ENCODE data around the gene ATXN7L2.
A peak's percentile ranks its signal among the peaks of the same experiment; 100 is the strongest.
"Not testable (repeated sequence)": the region's sequence is repeated elsewhere in the genome, so short reads cannot be mapped to it uniquely, and the experiment has no call there.

ATXN7L2 gene

DNA sequence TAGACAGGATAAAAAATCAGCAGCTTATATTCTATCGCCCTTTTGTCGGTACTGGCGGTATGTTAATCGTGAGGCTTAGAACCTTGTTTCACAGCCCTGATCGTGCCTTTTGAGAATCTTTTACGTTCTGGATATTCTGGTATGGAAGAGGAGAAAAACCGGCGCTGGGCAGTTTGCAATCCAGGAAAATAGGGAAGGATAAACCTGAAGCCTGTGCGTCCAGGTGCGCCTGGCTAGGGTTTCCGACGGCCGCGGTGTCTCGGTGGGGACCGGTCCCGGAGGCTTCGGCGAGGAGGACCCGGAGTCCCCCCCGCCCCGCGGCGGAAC lies 17.6 kb upstream of the ATXN7L2 start:
- peaks cover 76% of the 10 kb centered on the region for H3K27me3 ChIP-seq (ENCODE audit: insufficient read depth, low read length)
- H3K27ac ChIP-seq (ENCODE audit: low read depth, low read length) = no peak overlapping the region
- peak overlapping the region; percentile 57 for H3K4me3 ChIP-seq (ENCODE audit: low read length)
- H3K9ac ChIP-seq (ENCODE audit: low read depth, low read length) = peak overlapping the region; percentile 9; the same call in 1 of the 2 replicates
- H3K36me3 ChIP-seq (ENCODE audit: insufficient read depth, low read length) = no peaks in the 10 kb centered on the region
- H3K4me1 ChIP-seq (ENCODE audit: insufficient read depth, low read length) = peaks cover 15% of the 10 kb centered on the region; the same call in 1 of the 2 replicates
- WGBS = 4% methylated on average over 24 of the region's 24 CpGs
- no peaks in the 10 kb centered on the region for H3K9me3 ChIP-seq (ENCODE audit: insufficient read depth, low read depth, low read length)

DNA sequence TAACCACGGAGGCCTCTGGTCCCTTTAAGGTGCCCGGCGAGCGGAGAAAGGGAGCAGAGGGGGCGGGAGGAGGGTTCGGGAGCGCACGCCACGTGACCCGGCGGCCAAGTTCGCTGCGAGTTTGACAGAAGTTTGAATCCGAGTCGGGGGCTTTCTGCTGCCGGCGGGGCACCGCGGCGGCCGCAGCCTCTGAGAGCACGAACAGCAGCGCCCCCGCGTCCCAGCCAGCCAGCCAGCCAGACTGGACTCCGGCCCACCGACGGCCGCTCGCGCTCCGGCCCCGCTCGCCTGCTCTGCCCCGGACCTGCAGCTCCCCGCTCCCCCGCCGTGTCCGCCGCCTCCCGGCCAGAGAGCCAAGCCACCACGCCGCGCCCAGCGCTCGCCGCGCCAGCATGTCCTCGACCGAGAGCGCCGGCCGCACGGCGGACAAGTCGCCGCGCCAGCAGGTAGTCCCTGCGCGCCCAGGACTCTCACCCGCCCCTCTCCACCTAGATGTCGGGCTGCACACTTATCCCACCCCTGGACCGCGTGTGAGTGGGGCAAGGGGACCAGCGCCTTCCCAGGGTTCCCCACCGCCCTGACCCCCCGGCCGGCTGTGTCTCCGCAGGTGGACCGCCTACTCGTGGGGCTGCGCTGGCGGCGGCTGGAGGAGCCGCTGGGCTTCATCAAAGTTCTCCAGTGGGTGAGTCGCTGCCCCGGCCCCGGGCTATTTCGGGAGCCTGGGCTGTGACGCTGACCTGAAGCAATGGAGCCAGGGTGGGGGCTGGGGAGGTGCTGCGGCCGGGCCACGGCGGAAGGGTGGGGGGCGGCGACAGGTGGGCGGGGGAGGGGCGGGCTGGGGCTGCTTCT lies 17.0 kb upstream of the ATXN7L2 start, which contains the start of gene SYPL2:
SYPL2 (plus strand) TSS at position 95 of the 849 bp plus-strand sequence; CDS start at position 393, 298 bp downstream.
- H3K4me3 ChIP-seq (ENCODE audit: low read length) = peak within 1 kb of the TSS; percentile 57

DNA sequence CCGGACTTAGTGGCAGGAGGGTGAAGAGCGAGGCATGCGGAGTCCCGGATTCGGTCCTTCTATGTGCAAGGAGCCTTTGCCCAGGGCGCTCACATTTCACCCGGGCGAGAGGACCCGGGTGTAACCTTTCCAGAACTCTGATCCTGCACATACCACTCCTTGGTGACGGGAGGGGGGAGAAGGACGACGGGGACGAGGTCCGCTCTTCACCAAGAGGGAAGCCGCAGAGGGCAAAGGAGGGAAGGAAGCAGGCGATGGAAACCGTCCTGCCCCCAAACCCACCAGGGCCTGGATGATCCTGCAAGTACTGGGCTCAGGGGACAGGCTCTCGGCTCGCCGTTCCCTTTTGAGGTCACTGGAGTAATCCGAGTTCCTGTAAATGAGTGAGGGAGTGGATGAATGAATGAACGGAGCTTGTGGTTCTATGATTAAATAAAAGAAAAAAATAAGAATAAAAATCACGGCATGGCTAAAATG lies 16.4 kb upstream of the ATXN7L2 start:
- H3K4me3 ChIP-seq (ENCODE audit: low read length) = peak overlapping the region; percentile 57
- peaks cover 76% of the 10 kb centered on the region for H3K27me3 ChIP-seq (ENCODE audit: insufficient read depth, low read length)
- H3K9ac ChIP-seq (ENCODE audit: low read depth, low read length) = no peak overlapping the region
- no peak overlapping the region for H3K27ac ChIP-seq (ENCODE audit: low read depth, low read length)
- H3K4me1 ChIP-seq (ENCODE audit: insufficient read depth, low read length) = peaks cover 15% of the 10 kb centered on the region; the same call in 1 of the 2 replicates
- no peaks in the 10 kb centered on the region for H3K36me3 ChIP-seq (ENCODE audit: insufficient read depth, low read length)
- WGBS = 12% methylated on average over 22 of the region's 23 CpGs
- H3K9me3 ChIP-seq (ENCODE audit: insufficient read depth, low read depth, low read length) = no peaks in the 10 kb centered on the region

More for the DNA sequence above, 17.0 kb upstream of the ATXN7L2 start, which contains the start of gene SYPL2:
- no peaks in the 10 kb centered on the region for H3K36me3 ChIP-seq (ENCODE audit: insufficient read depth, low read length)
- peaks cover 76% of the 10 kb centered on the region for H3K27me3 ChIP-seq (ENCODE audit: insufficient read depth, low read length)
- H3K9me3 ChIP-seq (ENCODE audit: insufficient read depth, low read depth, low read length) = no peaks in the 10 kb centered on the region
- WGBS = under 1% methylated on average over 82 of the region's 88 CpGs
- H3K27ac ChIP-seq (ENCODE audit: low read depth, low read length) = no peak within 1 kb of the TSS
- peak within 1 kb of the TSS; percentile 9; the same call in 1 of the 2 replicates for H3K9ac ChIP-seq (ENCODE audit: low read depth, low read length)
- H3K4me1 ChIP-seq (ENCODE audit: insufficient read depth, low read length) = peaks cover 15% of the 10 kb centered on the region; the same call in 1 of the 2 replicates

DNA sequence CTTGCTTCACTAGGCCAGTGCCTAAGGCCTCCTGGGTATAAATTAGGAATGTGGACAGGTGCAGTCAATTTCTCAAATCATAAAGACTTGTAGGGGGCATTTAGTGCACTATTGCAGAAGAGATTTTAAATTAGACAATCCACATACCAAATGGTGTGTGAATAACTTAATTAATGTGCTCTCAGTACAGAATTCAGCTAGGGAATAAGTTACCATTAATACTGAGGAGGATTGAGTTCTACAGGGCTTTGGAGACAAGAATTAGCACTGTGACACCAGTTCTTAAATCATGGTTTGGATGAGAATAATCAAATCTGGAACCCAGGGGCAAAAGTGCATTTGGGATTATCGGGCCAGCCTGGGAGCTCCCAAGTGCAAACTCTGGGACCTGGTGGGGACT lies 15.6 kb upstream of the ATXN7L2 start:
- Histone ChIP-seq H3K4me3 (ENCODE audit: low read length) (no peak overlapping the region), H3K27me3 (ENCODE audit: insufficient read depth, low read length) (peaks cover 69% of the 10 kb centered on the region), H3K36me3 (ENCODE audit: insufficient read depth, low read length) (no peaks in the 10 kb centered on the region), H3K27ac (ENCODE audit: low read depth, low read length) (no peak overlapping the region), H3K9ac (ENCODE audit: low read depth, low read length) (no peak overlapping the region), H3K4me1 (ENCODE audit: insufficient read depth, low read length) (peaks cover 15% of the 10 kb centered on the region; the same call in 1 of the 2 replicates), H3K9me3 (ENCODE audit: insufficient read depth, low read depth, low read length) (no peaks in the 10 kb centered on the region)
- WGBS = 84% methylated on average over 1 of the region's 1 CpG

DNA sequence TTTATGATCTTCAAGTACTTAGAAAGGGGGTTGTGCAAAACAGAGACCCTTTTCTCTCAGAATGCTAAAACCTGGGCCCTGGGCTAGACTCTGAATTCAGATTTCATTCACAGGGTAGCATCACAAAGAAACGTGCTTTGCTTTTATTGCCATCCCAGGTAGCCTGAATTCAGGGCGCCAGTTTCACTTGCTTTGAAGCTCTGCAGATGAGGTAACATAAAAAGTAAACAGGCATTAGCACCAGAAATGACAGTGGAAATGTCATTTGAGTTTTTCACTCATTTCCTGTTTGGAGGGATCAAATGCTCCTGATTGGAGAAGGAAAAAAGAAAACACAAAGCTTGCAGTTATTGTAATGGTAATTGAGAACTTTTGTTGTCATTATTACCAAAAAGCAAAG lies 14.8 kb upstream of the ATXN7L2 start:
- Histone ChIP-seq H3K9ac (ENCODE audit: low read depth, low read length) (no peak overlapping the region), H3K27ac (ENCODE audit: low read depth, low read length) (no peak overlapping the region), H3K4me1 (ENCODE audit: insufficient read depth, low read length) (peaks cover 15% of the 10 kb centered on the region; the same call in 1 of the 2 replicates), H3K36me3 (ENCODE audit: insufficient read depth, low read length) (no peaks in the 10 kb centered on the region), H3K27me3 (ENCODE audit: insufficient read depth, low read length) (peaks cover 61% of the 10 kb centered on the region), H3K9me3 (ENCODE audit: insufficient read depth, low read depth, low read length) (no peaks in the 10 kb centered on the region), H3K4me3 (ENCODE audit: low read length) (no peak overlapping the region; the same call in 1 of the 2 replicates)
- 17% methylated on average over 2 of the region's 2 CpGs for WGBS

DNA sequence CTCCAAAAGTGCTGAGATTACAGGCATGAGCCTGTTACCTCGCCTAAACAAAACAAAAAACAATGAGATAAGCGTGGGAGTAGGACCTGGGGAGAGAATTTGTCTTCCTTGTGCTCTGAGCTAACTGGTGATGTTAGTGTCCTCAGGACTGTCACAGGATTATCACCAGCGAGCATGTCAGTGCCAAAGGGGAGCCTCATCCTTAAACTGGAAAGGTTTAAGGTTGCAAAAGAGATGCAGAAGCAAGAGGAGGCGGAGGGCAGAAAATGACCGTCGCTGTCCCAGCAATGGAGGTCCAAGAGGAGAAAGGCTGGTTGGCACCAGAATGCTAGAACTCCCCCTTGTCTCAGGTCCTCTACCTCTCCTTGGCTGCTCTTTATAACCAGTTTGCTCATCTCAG lies 13.5 kb upstream of the ATXN7L2 start:
- 82% methylated on average over 6 of the region's 6 CpGs for WGBS
- peaks cover 47% of the 10 kb centered on the region for H3K27me3 ChIP-seq (ENCODE audit: insufficient read depth, low read length)
- H3K9me3 ChIP-seq (ENCODE audit: insufficient read depth, low read depth, low read length) = no peaks in the 10 kb centered on the region
- no peak overlapping the region for H3K4me3 ChIP-seq (ENCODE audit: low read length)
- H3K9ac ChIP-seq (ENCODE audit: low read depth, low read length) = no peak overlapping the region
- no peak overlapping the region for H3K27ac ChIP-seq (ENCODE audit: low read depth, low read length)
- H3K36me3 ChIP-seq (ENCODE audit: insufficient read depth, low read length) = no peaks in the 10 kb centered on the region
- H3K4me1 ChIP-seq (ENCODE audit: insufficient read depth, low read length) = peaks cover 15% of the 10 kb centered on the region; the same call in 1 of the 2 replicates

DNA sequence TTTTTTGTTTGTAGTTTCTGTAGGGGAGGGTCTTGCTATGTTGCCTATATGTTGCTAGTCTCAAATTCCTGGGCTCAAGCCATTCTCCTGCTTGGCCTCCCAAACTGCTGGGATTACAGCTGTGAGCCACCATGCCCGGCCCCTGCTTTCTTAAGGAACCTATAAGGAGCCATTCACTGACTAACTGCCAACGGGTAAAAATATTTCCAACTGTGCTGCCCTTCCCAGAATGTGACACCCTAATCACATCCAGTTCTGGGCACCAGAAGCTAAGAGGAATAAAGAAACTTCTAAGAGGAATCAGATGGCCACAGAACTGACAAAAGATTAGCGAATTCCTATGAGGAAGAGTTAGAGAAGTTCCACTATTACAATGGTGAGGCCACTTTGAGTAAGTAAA lies 10.9 kb upstream of the ATXN7L2 start:
- peaks cover 14% of the 10 kb centered on the region; the same call in 1 of the 2 replicates for H3K4me1 ChIP-seq (ENCODE audit: insufficient read depth, low read length)
- 70% methylated on average over 3 of the region's 3 CpGs for WGBS
- peaks cover 28% of the 10 kb centered on the region for H3K27me3 ChIP-seq (ENCODE audit: insufficient read depth, low read length)
- no peak overlapping the region for H3K27ac ChIP-seq (ENCODE audit: low read depth, low read length)
- H3K36me3 ChIP-seq (ENCODE audit: insufficient read depth, low read length) = no peaks in the 10 kb centered on the region
- H3K9me3 ChIP-seq (ENCODE audit: insufficient read depth, low read depth, low read length) = no peaks in the 10 kb centered on the region
- H3K4me3 ChIP-seq (ENCODE audit: low read length) = no peak overlapping the region
- no peak overlapping the region for H3K9ac ChIP-seq (ENCODE audit: low read depth, low read length)

DNA sequence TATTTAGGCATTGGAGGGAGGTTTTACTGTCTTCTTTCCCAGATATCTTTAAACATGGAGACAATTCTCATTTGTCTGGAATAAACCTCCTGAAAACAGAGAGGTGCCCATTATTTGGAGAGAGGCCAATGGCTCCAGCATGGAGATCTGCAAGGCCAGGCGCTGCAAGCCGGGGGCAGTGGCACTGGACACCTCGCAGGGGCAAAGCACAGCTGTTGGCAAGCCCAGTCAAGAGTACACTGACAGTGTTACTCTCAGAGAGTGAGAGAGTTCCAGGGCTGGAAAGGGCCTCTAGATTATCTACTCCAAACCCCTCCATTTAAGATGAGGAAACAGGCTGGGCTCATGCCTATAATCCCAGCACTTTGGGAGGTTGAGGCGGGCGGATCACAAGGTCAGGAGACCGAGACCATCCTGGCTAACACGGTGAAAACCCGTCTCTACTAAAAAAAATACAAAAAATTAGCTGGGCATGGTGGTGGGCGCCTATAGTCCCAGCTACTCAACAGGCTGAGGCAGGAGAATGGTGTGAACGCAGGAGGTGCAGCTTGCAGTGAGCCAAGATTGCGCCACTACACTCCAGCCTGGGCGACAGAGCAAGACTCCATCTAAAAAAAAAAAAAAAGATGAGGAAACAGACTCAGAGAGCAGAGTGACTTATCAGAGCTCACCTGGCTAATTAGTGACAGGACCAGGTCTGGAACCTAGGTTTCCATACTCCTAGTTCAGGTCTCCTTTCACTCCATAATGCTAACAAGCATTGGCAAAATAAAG lies 10.2 kb upstream of the ATXN7L2 start:
- H3K9me3 ChIP-seq (ENCODE audit: insufficient read depth, low read depth, low read length); H3K36me3 ChIP-seq (ENCODE audit: insufficient read depth, low read length); H3K9ac ChIP-seq (ENCODE audit: low read depth, low read length); H3K27ac ChIP-seq (ENCODE audit: low read depth, low read length); H3K4me1 ChIP-seq (ENCODE audit: insufficient read depth, low read length); H3K4me3 ChIP-seq (ENCODE audit: low read length): not testable (repeated sequence)
- peaks cover 23% of the 10 kb centered on the region for H3K27me3 ChIP-seq (ENCODE audit: insufficient read depth, low read length)
- 93% methylated on average over 12 of the region's 12 CpGs for WGBS

DNA sequence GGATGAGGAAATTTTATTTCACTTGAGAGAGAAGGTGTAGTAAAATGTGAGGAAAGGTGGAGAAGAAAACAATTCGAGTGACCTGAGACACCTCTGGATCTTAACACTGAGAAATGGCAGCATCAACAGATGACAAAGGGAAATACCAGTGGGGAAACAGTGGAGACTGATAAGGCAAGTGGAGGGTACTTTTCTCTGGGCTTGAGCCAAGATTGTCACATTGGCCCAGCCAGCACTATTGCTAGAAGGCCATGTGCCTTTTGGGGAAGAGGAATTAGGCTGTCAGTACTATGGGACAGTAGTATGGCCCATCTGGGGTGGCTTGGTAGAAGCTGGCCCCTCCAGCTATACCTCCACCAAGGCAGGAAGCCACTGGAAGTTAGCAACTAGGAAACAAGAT lies 9.0 kb upstream of the ATXN7L2 start:
- H3K27me3 ChIP-seq (ENCODE audit: insufficient read depth, low read length) = peaks cover 18% of the 10 kb centered on the region; the same call in 1 of the 2 replicates
- 85% methylated on average over 1 of the region's 1 CpG for WGBS

DNA sequence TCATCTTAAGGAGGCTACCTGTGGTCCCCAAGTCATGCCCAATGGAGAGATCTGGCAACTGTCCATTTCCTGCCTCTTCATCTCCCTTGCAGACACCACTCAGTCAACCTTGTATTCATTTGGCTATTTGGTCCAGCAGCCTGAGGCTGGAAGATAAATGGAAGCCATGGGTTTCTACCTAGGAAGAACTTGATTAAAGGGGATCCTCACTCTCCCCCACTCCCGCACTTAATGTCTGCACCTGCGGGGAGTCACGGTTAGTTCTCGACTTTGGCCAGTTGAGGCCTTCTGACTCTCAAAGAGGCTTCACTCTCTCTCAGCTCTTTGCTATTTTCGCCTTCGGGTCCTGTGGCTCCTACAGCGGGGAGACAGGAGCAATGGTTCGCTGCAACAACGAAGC lies 8.4 kb upstream of the ATXN7L2 start:
- no peaks in the 10 kb centered on the region for H3K36me3 ChIP-seq (ENCODE audit: insufficient read depth, low read length)
- H3K27ac ChIP-seq (ENCODE audit: low read depth, low read length) = no peak overlapping the region
- WGBS = 84% methylated on average over 9 of the region's 9 CpGs
- no peak overlapping the region for H3K4me3 ChIP-seq (ENCODE audit: low read length)
- peaks cover 16% of the 10 kb centered on the region; the same call in 1 of the 2 replicates for H3K27me3 ChIP-seq (ENCODE audit: insufficient read depth, low read length)
- H3K9ac ChIP-seq (ENCODE audit: low read depth, low read length) = no peak overlapping the region
- H3K4me1 ChIP-seq (ENCODE audit: insufficient read depth, low read length) = no peaks in the 10 kb centered on the region
- H3K9me3 ChIP-seq (ENCODE audit: insufficient read depth, low read depth, low read length) = no peaks in the 10 kb centered on the region

More for the DNA sequence above, 9.0 kb upstream of the ATXN7L2 start:
- no peaks in the 10 kb centered on the region for H3K4me1 ChIP-seq (ENCODE audit: insufficient read depth, low read length)
- H3K9me3 ChIP-seq (ENCODE audit: insufficient read depth, low read depth, low read length) = no peaks in the 10 kb centered on the region
- H3K27ac ChIP-seq (ENCODE audit: low read depth, low read length) = no peak overlapping the region
- H3K36me3 ChIP-seq (ENCODE audit: insufficient read depth, low read length) = no peaks in the 10 kb centered on the region
- no peak overlapping the region for H3K4me3 ChIP-seq (ENCODE audit: low read length)
- no peak overlapping the region for H3K9ac ChIP-seq (ENCODE audit: low read depth, low read length)

DNA sequence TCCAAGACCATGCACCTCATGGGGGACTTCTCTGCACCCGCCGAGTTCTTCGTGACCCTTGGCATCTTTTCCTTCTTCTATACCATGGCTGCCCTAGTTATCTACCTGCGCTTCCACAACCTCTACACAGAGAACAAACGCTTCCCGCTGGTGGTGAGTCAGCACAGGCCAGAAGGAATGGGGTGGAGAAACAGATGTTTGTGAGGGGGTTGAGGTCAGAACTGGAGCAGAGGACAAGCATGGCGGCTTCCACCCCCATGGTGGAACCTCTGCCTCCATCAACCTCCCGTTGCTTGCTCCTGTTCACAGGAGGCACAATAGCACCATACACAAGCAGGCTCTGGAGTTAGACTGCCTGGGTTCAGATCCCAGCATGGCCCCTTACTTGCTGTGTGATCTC lies 6.9 kb upstream of the ATXN7L2 start:
- H3K9ac ChIP-seq (ENCODE audit: low read depth, low read length) = no peak overlapping the region
- no peaks in the 10 kb centered on the region for H3K9me3 ChIP-seq (ENCODE audit: insufficient read depth, low read depth, low read length)
- 85% methylated on average over 8 of the region's 8 CpGs for WGBS
- H3K27me3 ChIP-seq (ENCODE audit: insufficient read depth, low read length) = peaks cover 14% of the 10 kb centered on the region; the same call in 1 of the 2 replicates
- no peaks in the 10 kb centered on the region for H3K36me3 ChIP-seq (ENCODE audit: insufficient read depth, low read length)
- no peak overlapping the region for H3K4me3 ChIP-seq (ENCODE audit: low read length)
- H3K27ac ChIP-seq (ENCODE audit: low read depth, low read length) = no peak overlapping the region
- no peaks in the 10 kb centered on the region for H3K4me1 ChIP-seq (ENCODE audit: insufficient read depth, low read length)
